ENCODE results near the gene GRK5.
"Not testable (repeated sequence)": the region's sequence is repeated elsewhere in the genome, so short reads cannot be mapped to it uniquely, and the experiment has no call there.

Gene GRK5

GRCh38 chr10:119252470-119253151 is 45.2 kb downstream of the GRK5 start:
- no peak for DNase-seq

DNA sequence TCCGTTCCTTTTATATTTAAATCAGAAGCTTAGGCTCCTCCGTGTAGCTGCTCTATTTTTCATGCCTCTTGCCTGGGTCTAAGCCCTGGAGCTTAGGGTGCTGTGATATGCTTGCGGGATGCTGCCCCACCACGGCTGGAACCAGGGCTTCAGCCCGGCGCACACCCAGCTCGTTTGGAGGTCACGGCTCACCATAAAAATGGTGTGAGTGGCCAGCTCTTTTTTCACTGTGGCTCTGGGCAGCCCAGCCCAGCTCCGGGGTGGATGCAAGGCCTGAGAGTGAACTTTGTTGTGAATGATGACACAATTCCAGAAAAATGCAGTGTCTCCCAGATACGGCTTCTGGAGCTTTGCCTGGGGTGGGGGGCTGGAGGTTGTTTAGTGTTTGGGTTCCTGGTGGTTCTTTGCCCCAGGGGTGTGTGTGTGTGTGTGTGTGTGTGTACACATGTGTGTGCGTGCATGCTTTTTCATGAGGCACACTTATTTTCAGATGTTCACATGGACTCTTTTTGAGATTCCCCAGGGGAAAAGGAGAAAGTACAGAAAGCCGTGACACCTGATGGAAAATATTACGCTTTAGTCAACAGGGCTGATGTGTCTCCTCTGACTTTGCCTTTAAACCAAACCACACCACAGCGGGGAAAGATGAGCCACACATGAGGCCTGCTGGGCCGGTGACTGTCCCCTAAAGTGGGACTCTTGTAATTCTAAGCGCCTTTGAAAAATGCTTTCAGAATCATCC is 46.2 kb downstream of the GRK5 start:
- DNase-seq, result no peak

- no peak for DNase-seq
Measured at GRCh38 chr10:119254335-119254734, 47.0 kb downstream of the GRK5 start.

- DNase-seq, result no peak
Measured at GRCh38 chr10:119256030-119256429, 48.7 kb downstream of the GRK5 start.

DNA sequence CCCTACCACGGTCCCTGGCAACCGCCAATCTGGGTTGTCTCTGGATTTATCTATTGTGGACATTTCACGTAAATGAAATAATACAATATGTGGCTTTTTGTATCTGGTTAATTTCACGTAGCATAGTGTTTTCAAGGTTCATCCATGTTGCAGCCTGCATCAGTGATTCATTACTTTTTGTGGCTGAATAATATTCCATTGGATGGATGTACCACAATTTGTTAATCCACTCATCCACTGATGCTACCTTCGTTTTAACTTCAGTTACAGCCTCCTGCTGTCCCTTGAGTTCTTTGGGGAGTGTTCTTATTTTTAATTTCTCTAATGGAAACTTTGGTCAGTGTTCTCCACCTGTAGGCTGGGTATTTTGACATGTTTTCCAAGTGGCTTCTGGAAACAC is 49.5 kb downstream of the GRK5 start:
- DNase-seq, result no peak

- no peak for DNase-seq
Measured at GRCh38 chr10:119257899-119258419, 50.6 kb downstream of the GRK5 start.

DNA sequence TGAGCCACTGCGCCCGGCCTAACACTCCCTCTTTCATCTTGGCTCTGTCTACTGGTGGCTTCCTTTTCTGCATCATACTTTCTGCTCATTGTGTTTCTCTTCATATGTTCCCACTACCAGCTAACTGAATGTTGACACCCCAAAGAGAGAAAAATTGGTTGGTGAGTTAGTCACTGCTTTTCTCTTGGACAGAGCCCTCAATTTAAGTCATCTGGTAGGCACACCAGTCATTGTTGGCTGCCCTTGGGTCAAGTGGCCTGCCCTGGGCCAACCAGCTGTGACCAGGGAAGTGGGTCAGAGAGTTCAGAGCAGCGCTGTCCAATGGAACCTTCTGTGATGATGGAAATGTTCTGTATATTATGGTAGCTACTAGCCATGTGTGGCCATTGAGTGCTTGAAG is 52.0 kb downstream of the GRK5 start:
- no peak for DNase-seq

DNA sequence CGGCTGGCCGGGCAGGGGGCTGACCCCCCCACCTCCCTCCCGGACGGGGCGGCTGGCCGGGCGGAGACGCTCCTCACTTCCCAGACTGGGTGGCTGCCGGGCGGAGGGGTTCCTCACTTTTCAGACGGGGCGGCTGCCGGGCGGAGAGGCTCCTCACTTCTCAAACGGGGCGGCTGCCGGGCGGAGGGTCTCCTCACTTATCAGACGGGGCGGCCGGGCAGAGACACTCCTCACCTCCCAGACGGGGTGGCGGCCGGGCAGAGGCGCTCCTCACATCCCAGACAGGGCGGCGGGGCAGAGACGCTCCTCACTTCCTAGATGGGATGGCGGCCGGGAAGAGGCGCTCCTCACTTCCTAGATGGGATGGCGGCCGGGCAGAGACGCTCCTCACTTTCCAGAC is 53.6 kb downstream of the GRK5 start:
- not testable (repeated sequence) for DNase-seq

DNA sequence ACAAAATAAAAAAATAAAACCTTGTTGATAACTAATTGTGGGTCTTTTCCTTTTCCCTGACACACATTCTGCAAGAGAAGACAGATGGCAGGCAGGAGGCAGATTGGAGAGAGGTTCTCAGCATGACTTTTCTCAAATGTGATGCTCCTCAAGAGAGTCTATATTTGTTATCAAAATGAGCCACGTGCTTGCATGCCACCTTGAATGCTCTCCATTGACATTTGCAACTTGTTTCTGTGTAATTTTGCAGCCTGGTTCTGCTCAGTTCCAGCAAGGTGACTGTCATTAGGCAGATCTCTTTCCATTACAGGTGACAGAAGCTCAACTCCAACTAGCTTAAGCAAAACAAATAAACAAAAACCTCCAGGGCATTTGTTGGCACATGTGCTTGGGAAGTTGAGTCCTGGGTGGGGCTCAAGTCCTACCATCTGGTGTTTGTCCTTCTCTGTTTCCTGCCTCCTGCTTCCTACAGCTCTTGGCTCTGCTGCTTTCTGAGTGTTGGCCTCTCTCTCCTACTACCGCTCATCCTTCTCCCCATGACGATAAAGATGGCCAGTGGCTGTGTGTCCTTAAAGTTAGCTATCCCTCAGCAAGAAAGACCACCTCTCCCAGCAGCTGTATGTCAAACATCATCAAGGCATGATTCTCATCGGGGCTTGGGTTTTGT is 56.7 kb downstream of the GRK5 start:
- no peak for DNase-seq

GRCh38 chr10:119265691-119266090 is 58.3 kb downstream of the GRK5 start:
- DNase-seq, result no peak

DNA sequence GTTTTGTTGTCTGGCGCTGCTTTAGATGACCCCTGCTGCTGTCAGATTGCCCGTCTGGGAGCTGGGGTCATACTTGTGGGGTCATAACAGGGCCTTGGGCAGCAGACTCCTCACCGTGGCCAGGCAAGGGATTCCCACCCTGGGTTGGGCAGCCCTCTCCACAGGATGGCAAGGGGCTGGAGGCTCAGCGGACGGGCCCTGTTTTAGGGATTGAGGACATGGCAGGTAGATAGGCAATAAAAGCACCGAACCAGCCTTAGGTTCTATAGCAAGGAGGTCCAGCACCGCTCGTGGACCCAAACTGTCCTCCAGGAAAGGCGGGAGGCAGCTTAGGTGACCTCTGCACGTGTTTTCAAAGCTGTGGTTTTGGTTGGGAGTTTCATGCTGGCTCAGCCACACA is 60.0 kb downstream of the GRK5 start:
- no peak for DNase-seq

DNA sequence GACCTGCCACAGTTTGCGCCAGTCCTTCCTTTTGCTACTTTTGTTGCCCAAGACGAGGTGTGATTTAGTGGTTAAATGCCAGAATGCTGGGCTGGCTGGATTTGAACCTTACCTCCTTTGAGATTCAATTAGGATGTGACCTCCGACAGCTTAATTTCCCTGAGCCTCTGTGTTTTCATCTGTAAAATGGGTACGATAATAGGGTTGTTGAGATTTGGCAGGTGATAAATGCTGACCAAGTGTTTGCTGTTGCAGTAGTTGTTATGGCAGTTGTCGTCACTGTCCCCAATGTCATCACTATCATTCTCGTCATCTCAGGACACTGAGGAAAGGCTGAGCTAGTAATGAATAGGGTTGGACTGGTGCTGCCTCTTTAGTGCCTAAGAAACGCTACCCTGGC is 61.1 kb downstream of the GRK5 start:
- no peak for DNase-seq

GRCh38 chr10:119268871-119269506 is 61.6 kb downstream of the GRK5 start:
- peak in 2 of 4 experiments; percentile 56 to 57 for DNase-seq

DNA sequence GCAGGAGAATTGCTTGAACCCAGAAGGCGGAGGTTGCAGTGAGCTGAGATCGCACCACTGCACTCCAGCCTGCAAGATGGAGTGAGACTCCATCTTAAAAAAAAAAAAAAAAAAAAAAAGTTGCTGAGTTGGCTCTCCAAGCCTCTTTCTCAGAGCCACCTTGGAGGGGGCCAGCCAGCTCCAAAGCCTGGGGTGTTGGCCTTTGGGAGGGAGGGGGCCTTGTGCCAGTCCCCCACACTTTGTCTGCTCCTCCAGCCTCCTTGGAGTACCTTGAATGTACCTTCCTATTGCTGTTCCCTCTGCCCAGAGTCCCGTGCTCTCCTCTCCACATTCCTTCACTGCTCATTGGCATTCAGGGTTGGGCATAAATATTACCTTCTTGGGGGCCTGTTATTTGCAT is 62.4 kb downstream of the GRK5 start:
- no peak for DNase-seq

DNA sequence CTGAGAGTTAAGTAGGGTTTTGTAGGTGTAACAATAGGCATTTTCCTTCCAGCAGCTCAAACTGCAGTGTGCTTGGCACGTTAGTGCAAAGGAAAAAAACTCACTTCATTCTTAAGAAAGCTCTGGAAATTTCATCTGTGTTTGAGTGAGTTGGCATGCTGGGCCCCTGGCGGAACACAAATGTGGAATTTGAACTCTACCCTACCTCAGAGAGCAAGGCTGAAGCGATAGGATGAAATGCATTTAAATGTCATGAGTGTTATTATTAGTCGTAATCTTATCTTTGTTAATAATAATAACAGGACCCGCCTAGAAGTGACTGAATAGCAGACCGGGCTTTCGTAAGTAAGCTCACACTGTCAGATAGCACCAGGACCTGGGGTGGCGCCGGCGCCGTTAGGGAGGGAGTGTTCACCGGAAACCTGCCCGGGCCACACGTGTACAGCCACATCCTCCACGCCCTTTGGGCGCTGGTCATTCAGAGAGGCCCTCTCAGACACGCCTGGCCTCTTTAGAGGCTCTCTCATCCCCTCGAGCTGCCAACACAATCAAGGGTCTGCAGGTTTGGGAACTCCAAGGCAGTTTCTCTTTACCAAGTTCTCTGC is 63.5 kb downstream of the GRK5 start:
- DNase-seq, result peak in 2 of 4 experiments; percentile 18 to 19

DNA sequence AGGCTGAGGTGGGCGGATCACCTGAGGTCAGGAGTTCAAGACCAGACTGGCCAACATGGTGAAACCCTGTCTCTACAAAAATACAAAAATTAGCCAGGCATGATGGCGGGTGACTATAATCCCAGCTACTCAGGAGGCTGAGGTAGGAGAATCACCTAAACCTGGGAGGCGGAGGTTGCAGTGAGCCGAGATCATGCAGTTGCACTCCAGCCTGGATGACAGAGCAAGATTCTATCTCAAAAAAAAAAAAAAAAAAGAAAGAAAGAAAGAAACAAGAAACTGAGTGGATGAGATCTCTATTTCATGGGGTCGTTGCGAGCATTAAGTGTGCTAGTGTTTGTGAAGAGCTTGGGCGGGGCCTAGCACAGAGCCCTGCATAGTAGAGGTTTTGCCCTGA is 65.0 kb downstream of the GRK5 start:
- DNase-seq, result not testable (repeated sequence)

DNA sequence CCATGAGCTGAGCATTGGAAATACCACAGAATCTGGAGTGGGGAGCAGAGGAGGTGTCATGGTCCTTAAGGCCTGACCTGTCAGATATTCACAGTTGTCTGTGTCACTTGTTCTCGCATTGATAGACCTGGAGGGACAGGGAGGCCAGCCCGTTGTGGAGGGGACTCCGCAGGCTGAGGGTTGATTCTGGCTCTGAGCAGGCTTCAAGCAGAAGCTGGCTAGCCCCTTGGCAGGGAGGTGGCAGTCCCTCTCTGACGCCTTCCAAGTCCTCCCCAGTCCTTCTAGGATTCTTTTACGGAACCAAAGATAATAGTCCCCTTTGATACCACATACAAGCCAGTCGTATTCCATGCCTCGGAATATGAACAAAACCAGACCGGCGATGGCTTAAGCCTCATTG is 65.4 kb downstream of the GRK5 start:
- DNase-seq, result no peak

GRCh38 chr10:119273413-119273812 is 66.0 kb downstream of the GRK5 start:
- DNase-seq, result no peak

DNA sequence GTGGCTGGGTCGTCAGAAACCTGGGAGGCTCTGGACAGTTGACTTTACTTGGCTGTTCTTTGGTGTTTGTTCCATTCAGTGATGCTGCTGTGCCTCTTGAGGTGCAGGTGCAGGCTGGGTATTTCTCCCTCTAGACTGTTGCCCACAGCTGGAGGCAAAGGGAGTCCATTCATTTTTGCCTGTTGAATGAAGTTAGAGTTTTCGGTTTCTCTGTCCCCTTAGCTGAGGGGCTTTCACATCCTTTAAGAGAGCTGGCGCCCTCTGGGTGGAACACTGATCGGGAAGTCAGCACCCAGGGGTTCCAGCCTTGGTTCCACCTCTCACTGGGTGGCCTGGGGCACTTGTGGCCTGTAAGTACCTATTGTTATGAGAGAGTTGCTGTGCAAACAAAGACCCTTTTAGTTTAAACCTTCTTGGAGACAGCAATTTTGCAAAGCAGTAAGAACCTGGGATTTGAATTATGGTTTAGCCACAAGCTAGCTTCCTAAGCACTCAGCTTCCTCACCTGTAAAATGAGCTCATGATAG is 67.2 kb downstream of the GRK5 start:
- no peak for DNase-seq

- DNase-seq, result no peak
Measured at GRCh38 chr10:119275085-119275484, 67.7 kb downstream of the GRK5 start.

DNA sequence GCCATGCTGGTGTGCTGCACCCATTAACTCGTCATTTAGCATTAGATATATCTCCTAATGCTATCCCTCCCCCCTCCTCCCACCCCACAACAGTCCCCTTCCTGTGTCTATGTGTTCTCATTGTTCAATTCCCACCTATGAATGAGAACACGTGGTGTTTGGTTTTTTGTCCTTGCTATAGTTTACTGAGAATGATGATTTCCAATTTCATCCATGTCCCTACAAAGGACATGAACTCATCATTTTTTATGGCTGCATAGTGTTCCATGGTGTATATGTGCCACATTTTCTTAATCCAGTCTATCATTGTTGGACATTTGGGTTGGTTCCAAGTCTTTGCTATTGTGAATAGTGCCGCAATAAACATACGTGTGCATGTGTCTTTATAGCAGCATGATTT is 68.8 kb downstream of the GRK5 start:
- not testable (repeated sequence) for DNase-seq

GRCh38 chr10:119278126-119278709 is 70.8 kb downstream of the GRK5 start:
- no peak for DNase-seq

Data from activated naive CD4-positive, alpha-beta T cell (primary cell).